A549 (cell line): ENCODE data around the gene FRMD7. TPM values are rescaled to one million over a fixed set of nuclear protein-coding genes. Genes with fewer than 3 reads are reported as not detected.

Source experiments
- ATAC-seq, 2 experiments: fragments of 200-7000 bp in 1 of 2; fragments of >200 bp in 1 of 2; cut with Nextera tagmentation in 1 of 2; cut with Tn5 transposase in 1 of 2; 3 replicates each; pipeline versions ENCODE4 v1.8.0 to v1.9.1; 2018 to 2020; ENCODE audit warnings: mild to moderate bottlenecking in 1 of 2, moderate library complexity in 1 of 2
- CTCF ChIA-PET: fragments of 300-600 bp; sonication (Branson Sonifier 250); formaldehyde crosslinking; extraction: SDS; loops from one replicate; lab custom pipeline; 2021; ENCODE audit warnings: antibody characterized with exemption, inconsistent platforms; lab: Yijun Ruan, JAX
- POLR2A ChIA-PET: fragments of 350-600 bp; formaldehyde crosslinking; extraction: SDS; loops from one replicate; lab custom pipeline; 2021; ENCODE audit warnings: antibody characterized with exemption, inconsistent platforms; lab: Yijun Ruan, JAX
- DNase-seq, 2 experiments: peaks; one replicate each; pipeline versions ENCODE4 v3.0.0 to v3.0.0-alpha.2; 2011 to 2016; ENCODE audit warnings: low read depth in 1 of 2, low spot score in 1 of 2
- FAIRE-seq: peaks from 2 replicates; lab custom pipeline; 2011; peaks lifted over from hg19 to GRCh38; lab: Jason Lieb, UNC
- H3K27ac ChIP-seq, 2 experiments: fragments of >200 bp; sonication (Bioruptor Twin); formaldehyde crosslinking; 3 replicates each; pipeline ENCODE4 v1.5.1; 2016 to 2017
- H3K4me1 ChIP-seq: fragments of >200 bp; sonication (Bioruptor Twin); formaldehyde crosslinking; 3 replicates; pipeline ENCODE4 v1.6.1; 2016
- H3K4me2 ChIP-seq: fragments of >200 bp; sonication (Bioruptor Twin); formaldehyde crosslinking; 3 replicates; pipeline ENCODE4 v1.6.1; 2016
- H3K4me3 ChIP-seq: fragments of >200 bp; sonication (Bioruptor Twin); formaldehyde crosslinking; 3 replicates; pipeline ENCODE4 v1.5.1; 2016
- H3K9me3 ChIP-seq: fragments of >200 bp; sonication (Bioruptor Twin); formaldehyde crosslinking; 3 replicates; pipeline ENCODE4 v1.6.1; 2016
- ELK1 ChIP-seq: fragments of 150-350 bp; IDR thresholded peaks from 2 replicates; pipeline ENCODE4 v1.6.1; 2014; ENCODE audit warnings: low read depth, mild to moderate bottlenecking, low read length
- FOXS1 ChIP-seq: fragments of 250-450 bp; sonication (Bioruptor Pico); IDR thresholded peaks from 2 replicates; pipeline ENCODE4 v1.5.0; 2020; ENCODE audit warnings: mild to moderate bottlenecking, moderate library complexity
- HES2 ChIP-seq: fragments of >200 bp; sonication (Bioruptor Twin); formaldehyde crosslinking; IDR thresholded peaks from 2 replicates; pipeline ENCODE4 v1.6.1; 2016
- HOXB5 ChIP-seq: fragments of 250-450 bp; sonication (Bioruptor Pico); IDR thresholded peaks from 2 replicates; pipeline ENCODE4 v1.5.0; 2020; ENCODE audit warnings: mild to moderate bottlenecking, moderate library complexity
- JUN ChIP-seq, 2 experiments: fragments of >200 bp; sonication (Bioruptor Twin); formaldehyde crosslinking; IDR thresholded peaks; 2 replicates in 1 of 2; 3 replicates in 1 of 2; pipeline ENCODE4 v1.6.1; 2016 to 2017
- MAZ ChIP-seq: fragments of 150-350 bp; IDR thresholded peaks from 2 replicates; pipeline ENCODE4 v1.6.1; 2014; ENCODE audit warnings: antibody characterized with exemption, low read depth, low read length, borderline replicate concordance
- MYC ChIP-seq: IDR thresholded peaks from 2 replicates; pipeline ENCODE4 v1.6.1; 2012; ENCODE audit warnings: mild to moderate bottlenecking, inconsistent platforms, low read length, improper control_type of control experiment, borderline replicate concordance
- POLR2AphosphoS2 ChIP-seq: conservative IDR thresholded peaks from 2 replicates; pipeline ENCODE4 v1.6.1; 2012; ENCODE audit warnings: low read length, improper control_type of control experiment, inconsistent platforms
- RCOR1 ChIP-seq: fragments of 150-350 bp; IDR thresholded peaks from 2 replicates; pipeline ENCODE4 v1.6.1; 2014; ENCODE audit warnings: antibody characterized with exemption, low read length, low read depth
- SMC3 ChIP-seq: fragments of >200 bp; sonication (Bioruptor Twin); formaldehyde crosslinking; IDR thresholded peaks from 3 replicates; pipeline ENCODE4 v1.6.1; 2018; ENCODE audit warnings: inconsistent platforms
- WGBS: methylation state at CpG from one replicate; pipeline ENCODE4 v1.1.6; 2017; ENCODE audit errors: missing lambda C conversion rate; 5-methylcytosine and 5-hydroxymethylcytosine counted together
- polyA minus RNA-seq: library from RNA; depleted of rRNA, polyadenylated mRNA; stranded (reverse); fragments of >200 nt; gene quantifications from 2 replicates; pipeline ENCODE4 v1.2.3, GENCODE V29; 2011; rRNA and poly(A)+ RNA removed
- polyA plus RNA-seq, 4 experiments: library from polyadenylated mRNA; depleted of rRNA in 3 of 4; stranded (reverse); fragments of >200 nt; fragmentation: RNase III in 1 of 4; extraction: RNeasy Plus Mini Kit Qiagen cat#74134 plus additional on column Dnase treatment in 1 of 4; gene quantifications; 2 replicates in 3 of 4; 3 replicates in 1 of 4; pipeline ENCODE4 v1.2.3, GENCODE V29; 2011 to 2017
- TF ChIP-seq, protein P1 (sequence below): fragments of 250-450 bp; sonication (Bioruptor Pico); IDR thresholded peaks from 2 replicates; pipeline ENCODE4 v1.5.0; 2020; ENCODE audit warnings: low read depth, mild to moderate bottlenecking, moderate library complexity
- TF ChIP-seq, protein P2 (sequence below): IDR thresholded peaks from 2 replicates; pipeline ENCODE4 v1.6.1; 2012; ENCODE audit warnings: low read depth, borderline replicate concordance
- TF ChIP-seq, protein P3 (sequence below): fragments of >200 bp; sonication (Bioruptor Twin); formaldehyde crosslinking; IDR thresholded peaks from 3 replicates; pipeline ENCODE4 v1.6.1; 2016
- TF ChIP-seq, protein P4 (sequence below): fragments of 200-600 bp; sonication (generic); IDR thresholded peaks from 2 replicates; pipeline ENCODE4 v1.6.1; 2016; ENCODE audit warnings: antibody characterized with exemption, mild to moderate bottlenecking, moderate library complexity

The FRMD7 gene, protein sequence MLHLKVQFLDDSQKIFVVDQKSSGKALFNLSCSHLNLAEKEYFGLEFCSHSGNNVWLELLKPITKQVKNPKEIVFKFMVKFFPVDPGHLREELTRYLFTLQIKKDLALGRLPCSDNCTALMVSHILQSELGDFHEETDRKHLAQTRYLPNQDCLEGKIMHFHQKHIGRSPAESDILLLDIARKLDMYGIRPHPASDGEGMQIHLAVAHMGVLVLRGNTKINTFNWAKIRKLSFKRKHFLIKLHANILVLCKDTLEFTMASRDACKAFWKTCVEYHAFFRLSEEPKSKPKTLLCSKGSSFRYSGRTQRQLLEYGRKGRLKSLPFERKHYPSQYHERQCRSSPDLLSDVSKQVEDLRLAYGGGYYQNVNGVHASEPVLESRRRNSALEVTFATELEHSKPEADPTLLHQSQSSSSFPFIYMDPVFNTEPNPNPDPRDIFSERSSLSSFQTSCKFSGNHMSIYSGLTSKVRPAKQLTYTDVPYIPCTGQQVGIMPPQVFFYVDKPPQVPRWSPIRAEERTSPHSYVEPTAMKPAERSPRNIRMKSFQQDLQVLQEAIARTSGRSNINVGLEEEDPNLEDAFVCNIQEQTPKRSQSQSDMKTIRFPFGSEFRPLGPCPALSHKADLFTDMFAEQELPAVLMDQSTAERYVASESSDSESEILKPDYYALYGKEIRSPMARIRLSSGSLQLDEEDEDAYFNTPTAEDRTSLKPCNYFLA
- polyA plus RNA-seq (2011; rRNA removed), result not detected in 2 replicates
- not detected in 2 replicates for polyA plus RNA-seq (2012; cell fraction: cytosol; rRNA removed)
- not detected in 2 replicates for polyA plus RNA-seq (2012; cell fraction: nucleus; rRNA removed)
- polyA plus RNA-seq (2017; fragmentation: RNase III; extraction: RNeasy Plus Mini Kit Qiagen cat#74134 plus additional on column Dnase treatment), result not detected in 3 replicates
- polyA minus RNA-seq, result not detected in 2 replicates

DNA sequence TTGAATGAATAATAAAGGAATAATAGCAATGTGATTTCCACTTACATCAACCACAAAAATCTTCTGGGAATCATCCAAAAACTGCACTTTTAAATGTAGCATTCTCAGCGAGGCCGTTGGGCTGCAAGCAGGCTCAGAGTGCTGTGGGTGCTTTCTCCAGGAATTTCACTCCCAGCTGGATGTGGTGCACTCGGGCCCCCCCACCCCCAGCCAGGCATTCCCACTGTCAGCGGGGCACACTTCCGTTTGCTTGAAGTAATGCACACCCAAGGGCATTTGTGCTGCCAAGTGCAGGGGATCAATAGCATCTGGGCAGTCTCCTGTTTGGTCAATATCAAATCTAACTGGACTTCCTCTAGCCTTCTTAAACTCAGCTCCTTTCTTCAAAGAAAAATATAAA, at the start of gene FRMD7:
Gene FRMD7, minus strand, starts transcription at position 278 of the 400 bp plus-strand sequence. Its CDS starts 176 bp downstream, at position 102.
- WGBS, result 4% methylated on average over 5 of the region's 5 CpGs
- H3K4me2 ChIP-seq, result no peak within 1 kb of the TSS
- H3K27ac ChIP-seq, result no peak within 1 kb of the TSS
- CTCF ChIA-PET, result interaction anchor here (1.4 kb wide), 1 partner anchor 11 kb away, joined by 4 read pairs; no protein-coding TSS in a partner anchor
- ATAC-seq (no peak), DNase-seq (no peak)
- H3K9me3 ChIP-seq, result no peaks in the 10 kb centered on the region
- H3K4me1 ChIP-seq, result no peaks in the 10 kb centered on the region
- TF ChIP-seq, protein P1, sequence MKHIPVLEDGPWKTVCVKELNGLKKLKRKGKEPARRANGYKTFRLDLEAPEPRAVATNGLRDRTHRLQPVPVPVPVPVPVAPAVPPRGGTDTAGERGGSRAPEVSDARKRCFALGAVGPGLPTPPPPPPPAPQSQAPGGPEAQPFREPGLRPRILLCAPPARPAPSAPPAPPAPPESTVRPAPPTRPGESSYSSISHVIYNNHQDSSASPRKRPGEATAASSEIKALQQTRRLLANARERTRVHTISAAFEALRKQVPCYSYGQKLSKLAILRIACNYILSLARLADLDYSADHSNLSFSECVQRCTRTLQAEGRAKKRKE, result no peak
- TF ChIP-seq HOXB5 (CRISPR knock-in tag) (no peak), ELK1 (no peak), HES2 (no peak), POLR2AphosphoS2 (no peak), JUN (IDR thresholded peaks at IDR 0.05) (no peak), MAZ (no peak)
- TF ChIP-seq, protein P2, sequence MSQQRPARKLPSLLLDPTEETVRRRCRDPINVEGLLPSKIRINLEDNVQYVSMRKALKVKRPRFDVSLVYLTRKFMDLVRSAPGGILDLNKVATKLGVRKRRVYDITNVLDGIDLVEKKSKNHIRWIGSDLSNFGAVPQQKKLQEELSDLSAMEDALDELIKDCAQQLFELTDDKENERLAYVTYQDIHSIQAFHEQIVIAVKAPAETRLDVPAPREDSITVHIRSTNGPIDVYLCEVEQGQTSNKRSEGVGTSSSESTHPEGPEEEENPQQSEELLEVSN, result no peak
- TF ChIP-seq, protein P3, sequence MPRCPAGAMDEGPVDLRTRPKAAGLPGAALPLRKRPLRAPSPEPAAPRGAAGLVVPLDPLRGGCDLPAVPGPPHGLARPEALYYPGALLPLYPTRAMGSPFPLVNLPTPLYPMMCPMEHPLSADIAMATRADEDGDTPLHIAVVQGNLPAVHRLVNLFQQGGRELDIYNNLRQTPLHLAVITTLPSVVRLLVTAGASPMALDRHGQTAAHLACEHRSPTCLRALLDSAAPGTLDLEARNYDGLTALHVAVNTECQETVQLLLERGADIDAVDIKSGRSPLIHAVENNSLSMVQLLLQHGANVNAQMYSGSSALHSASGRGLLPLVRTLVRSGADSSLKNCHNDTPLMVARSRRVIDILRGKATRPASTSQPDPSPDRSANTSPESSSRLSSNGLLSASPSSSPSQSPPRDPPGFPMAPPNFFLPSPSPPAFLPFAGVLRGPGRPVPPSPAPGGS, result no peak
- TF ChIP-seq, all 56 proteins: peak for 0
- no peak for FAIRE-seq
- no peak within 1 kb of the TSS for H3K4me3 ChIP-seq
- POLR2A ChIA-PET, result no interaction called here

DNA sequence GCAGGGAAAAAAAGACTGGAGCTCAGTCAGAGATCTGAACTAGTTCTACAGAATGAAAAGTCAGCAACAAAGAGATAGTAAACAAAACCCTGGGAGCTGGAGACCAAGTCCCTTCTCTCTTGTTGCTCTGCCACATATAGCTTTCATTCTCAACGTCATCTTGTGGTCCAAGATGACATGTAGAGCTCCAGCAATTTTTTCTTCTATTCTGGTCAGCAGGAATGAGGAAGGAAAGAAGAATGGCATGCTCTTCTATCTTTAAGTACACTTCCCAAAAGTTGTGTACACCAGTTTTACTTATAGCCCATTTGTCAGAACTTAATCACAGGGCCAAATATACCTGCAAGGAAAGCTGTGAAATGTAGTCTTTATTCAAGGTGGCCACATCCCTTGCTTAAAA, 45.8 kb upstream of the FRMD7 start:
- H3K27ac ChIP-seq, result no peak overlapping the region
- CTCF ChIA-PET, result no interaction called here
- no peaks in the 10 kb centered on the region for H3K9me3 ChIP-seq
- FAIRE-seq (no peak), DNase-seq (no peak)
- H3K4me1 ChIP-seq, result no peaks in the 10 kb centered on the region
- H3K4me2 ChIP-seq, result no peak overlapping the region
- no peak for TF ChIP-seq RCOR1
- no peak for TF ChIP-seq SMC3
- no peak for TF ChIP-seq FOXS1 (CRISPR knock-in tag)
- TF ChIP-seq MYC, result no peak
- TF ChIP-seq, protein P2, result no peak
- TF ChIP-seq, protein P4, sequence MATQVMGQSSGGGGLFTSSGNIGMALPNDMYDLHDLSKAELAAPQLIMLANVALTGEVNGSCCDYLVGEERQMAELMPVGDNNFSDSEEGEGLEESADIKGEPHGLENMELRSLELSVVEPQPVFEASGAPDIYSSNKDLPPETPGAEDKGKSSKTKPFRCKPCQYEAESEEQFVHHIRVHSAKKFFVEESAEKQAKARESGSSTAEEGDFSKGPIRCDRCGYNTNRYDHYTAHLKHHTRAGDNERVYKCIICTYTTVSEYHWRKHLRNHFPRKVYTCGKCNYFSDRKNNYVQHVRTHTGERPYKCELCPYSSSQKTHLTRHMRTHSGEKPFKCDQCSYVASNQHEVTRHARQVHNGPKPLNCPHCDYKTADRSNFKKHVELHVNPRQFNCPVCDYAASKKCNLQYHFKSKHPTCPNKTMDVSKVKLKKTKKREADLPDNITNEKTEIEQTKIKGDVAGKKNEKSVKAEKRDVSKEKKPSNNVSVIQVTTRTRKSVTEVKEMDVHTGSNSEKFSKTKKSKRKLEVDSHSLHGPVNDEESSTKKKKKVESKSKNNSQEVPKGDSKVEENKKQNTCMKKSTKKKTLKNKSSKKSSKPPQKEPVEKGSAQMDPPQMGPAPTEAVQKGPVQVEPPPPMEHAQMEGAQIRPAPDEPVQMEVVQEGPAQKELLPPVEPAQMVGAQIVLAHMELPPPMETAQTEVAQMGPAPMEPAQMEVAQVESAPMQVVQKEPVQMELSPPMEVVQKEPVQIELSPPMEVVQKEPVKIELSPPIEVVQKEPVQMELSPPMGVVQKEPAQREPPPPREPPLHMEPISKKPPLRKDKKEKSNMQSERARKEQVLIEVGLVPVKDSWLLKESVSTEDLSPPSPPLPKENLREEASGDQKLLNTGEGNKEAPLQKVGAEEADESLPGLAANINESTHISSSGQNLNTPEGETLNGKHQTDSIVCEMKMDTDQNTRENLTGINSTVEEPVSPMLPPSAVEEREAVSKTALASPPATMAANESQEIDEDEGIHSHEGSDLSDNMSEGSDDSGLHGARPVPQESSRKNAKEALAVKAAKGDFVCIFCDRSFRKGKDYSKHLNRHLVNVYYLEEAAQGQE, result no peak
- TF ChIP-seq HES2, result no peak
- TF ChIP-seq, all 56 proteins: peak for 0
- no peak overlapping the region for H3K4me3 ChIP-seq
- 0% methylated on average over 1 of the region's 1 CpG for WGBS
- no peak for ATAC-seq
- POLR2A ChIA-PET, result no interaction called here
